PC-3 (cell line): Measurements from ENCODE around the gene MTHFS. TPM values are rescaled to one million over a fixed set of nuclear protein-coding genes. Genes with fewer than 3 reads are reported as not detected.

Experiments used
- ATAC-seq: fragments of 200-7000 bp; cut with Tn5 transposase; 2 replicates; pipeline ENCODE4 v1.9.1; 2020; ENCODE audit warnings: mild to moderate bottlenecking, moderate library complexity
- BruUV-seq: library from RNA; stranded (reverse); fragments of 400-500 nt; replicated peaks from 2 replicates; lab custom pipeline; 2021; lab: Mats Ljungman, UMichigan
- CTCF ChIA-PET: fragments of 300-600 bp; sonication (Branson Sonifier 250); formaldehyde crosslinking; loops from one replicate; lab custom pipeline; 2022; ENCODE audit warnings: antibody characterized with exemption; lab: Charles Lee
- POLR2A ChIA-PET: fragments of 300-600 bp; sonication (Branson Sonifier 250); formaldehyde crosslinking; loops from one replicate; lab custom pipeline; 2022; ENCODE audit warnings: antibody characterized with exemption; ENCODE audit not compliant: unreplicated experiment; lab: Charles Lee
- DNase-seq: peaks from one replicate; pipeline ENCODE4 v3.0.0-alpha.2; 2015
- H2AFZ ChIP-seq: fragments of 300-600 bp; sonication (generic); 2 replicates; pipeline ENCODE4 v1.6.0; 2016; ENCODE audit warnings: antibody characterized with exemption, low read length
- H3F3A ChIP-seq: fragments of 300-600 bp; sonication (generic); one replicate; pipeline ENCODE4 v1.6.0; 2017; ENCODE audit warnings: antibody characterized with exemption, low read length, control low read depth, mild to moderate bottlenecking; ENCODE audit not compliant: unreplicated experiment
- H3K27ac ChIP-seq: fragments of 300-600 bp; sonication (generic); 2 replicates; pipeline ENCODE4 v1.5.1; 2016; ENCODE audit warnings: mild to moderate bottlenecking, low read length
- H3K27me3 ChIP-seq: fragments of 300-600 bp; sonication (generic); 2 replicates; pipeline ENCODE4 v1.6.1; 2016; ENCODE audit warnings: low read length, mixed read lengths
- H3K36me3 ChIP-seq: fragments of 300-600 bp; sonication (generic); 2 replicates; pipeline ENCODE4 v1.6.1; 2016; ENCODE audit warnings: low read depth, mixed run types, low read length, mixed read lengths
- H3K4me1 ChIP-seq: fragments of 300-600 bp; sonication (generic); 2 replicates; pipeline ENCODE4 v1.5.1; 2016; ENCODE audit warnings: low read length; ENCODE audit not compliant: insufficient read depth
- H3K4me2 ChIP-seq: fragments of 300-600 bp; sonication (generic); 2 replicates; pipeline ENCODE4 v1.6.0; 2016; ENCODE audit warnings: low read length
- H3K4me3 ChIP-seq: fragments of 300-600 bp; sonication (generic); 2 replicates; pipeline ENCODE4 v1.5.1; 2016; ENCODE audit warnings: mild to moderate bottlenecking, low read length, mixed read lengths
- H3K79me2 ChIP-seq: fragments of 300-600 bp; sonication (generic); 2 replicates; pipeline ENCODE4 v1.6.1; 2017; ENCODE audit warnings: low read length, mixed read lengths
- H3K9ac ChIP-seq: fragments of 300-600 bp; sonication (generic); 2 replicates; pipeline ENCODE4 v1.6.0; 2016; ENCODE audit warnings: mild to moderate bottlenecking, low read length
- H3K9me2 ChIP-seq: fragments of 300-600 bp; sonication (generic); replicated peaks from 2 replicates; pipeline ENCODE4 v1.6.1; 2016; ENCODE audit warnings: mixed run types, low read length, mixed read lengths
- H3K9me3 ChIP-seq: fragments of 300-600 bp; sonication (generic); 2 replicates; pipeline ENCODE4 v1.6.1; 2016; ENCODE audit warnings: low read length, mixed read lengths
- H4K20me1 ChIP-seq: fragments of 300-600 bp; sonication (generic); 2 replicates; pipeline ENCODE4 v1.6.1; 2016; ENCODE audit warnings: low read length, mixed read lengths
- EZH2 ChIP-seq: fragments of 300-600 bp; sonication (generic); IDR thresholded peaks from one replicate; pipeline ENCODE4 v1.6.1; 2017; ENCODE audit warnings: antibody characterized with exemption, mild to moderate bottlenecking, low read length; ENCODE audit not compliant: unreplicated experiment
- EZH2phosphoT487 ChIP-seq: fragments of 300-600 bp; sonication (generic); IDR thresholded peaks from 2 replicates; pipeline ENCODE4 v1.6.1; 2018; ENCODE audit warnings: mild to moderate bottlenecking, antibody characterized with exemption, low read length, borderline replicate concordance
- intact Hi-C: fragments of 100-400 bp; cut with micrococcal nuclease; formaldehyde crosslinking; loops from 2 replicates; pipeline ENCODE4 v1.9.0; 2023
- total RNA-seq: library from RNA; depleted of rRNA; stranded (reverse); fragments of >200 nt; gene quantifications from 2 replicates; pipeline ENCODE4 v1.2.3, GENCODE V29; 2014
- TF ChIP-seq, protein P1 (sequence below): fragments of 300-600 bp; sonication (generic); conservative IDR thresholded peaks from 2 replicates; pipeline ENCODE4 v1.5.1; 2017; ENCODE audit warnings: antibody characterized with exemption, low read depth, mild to moderate bottlenecking, low read length

Gene MTHFS
- total RNA-seq, 1 experiment from 2014 or later, result 28.8 TPM

DNA sequence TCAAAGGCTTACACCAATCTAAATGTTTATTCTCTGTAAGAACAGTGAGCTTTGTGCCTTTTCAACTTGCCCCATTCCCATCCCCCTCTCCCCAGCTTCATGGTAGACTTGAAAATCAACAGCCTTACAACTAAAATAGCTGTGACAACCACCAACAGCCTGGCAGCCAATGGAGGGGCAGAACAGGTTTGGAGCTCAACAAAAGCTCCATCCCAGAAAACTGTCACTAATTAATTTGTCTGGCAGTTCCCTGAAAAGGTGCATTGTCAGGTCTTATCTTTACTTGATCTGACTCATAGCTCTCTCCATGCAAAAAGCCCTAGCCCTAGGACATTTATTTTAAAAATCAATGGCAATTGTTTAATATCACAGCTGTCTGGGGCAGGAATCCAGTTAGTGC is 22.6 kb downstream of the MTHFS start:
- H3K4me2 ChIP-seq, result peak overlapping the region; percentile 27; the same call in 1 of the 2 replicates
- intact Hi-C loops, result no loop called here
- no TSS peak for BruUV-seq

DNA sequence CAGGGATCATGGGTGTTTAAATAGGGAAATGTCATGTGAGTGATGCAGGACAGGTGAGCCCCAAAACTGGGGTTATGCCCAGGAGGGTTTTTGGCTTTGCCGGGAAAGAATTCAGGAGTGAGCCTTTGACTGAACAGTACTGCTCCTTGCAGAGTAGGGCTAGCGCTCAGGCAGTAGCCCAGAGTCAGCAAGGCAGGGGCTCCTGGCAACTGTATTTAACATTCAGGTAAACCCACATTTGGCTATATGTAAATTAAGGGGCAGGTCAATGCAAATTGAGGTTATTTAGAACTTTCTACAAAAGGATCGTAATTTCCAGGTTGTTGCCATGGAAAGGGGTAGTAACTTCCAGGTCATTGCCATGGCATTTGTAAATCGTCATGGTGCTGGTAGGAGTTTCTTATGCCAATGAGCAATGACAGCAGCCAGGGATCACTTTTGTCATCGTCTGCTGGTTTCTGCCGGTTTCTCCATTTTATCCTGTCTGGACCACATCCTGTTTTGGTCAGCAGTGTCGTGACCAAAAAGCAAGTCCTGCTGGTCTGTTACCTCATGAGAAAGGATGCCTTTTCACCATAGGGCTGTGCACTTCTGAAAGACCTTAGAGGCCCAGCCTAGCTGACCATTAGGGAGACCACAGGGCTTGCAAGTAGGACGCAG is 24.3 kb downstream of the MTHFS start:
- TF ChIP-seq, protein P1, sequence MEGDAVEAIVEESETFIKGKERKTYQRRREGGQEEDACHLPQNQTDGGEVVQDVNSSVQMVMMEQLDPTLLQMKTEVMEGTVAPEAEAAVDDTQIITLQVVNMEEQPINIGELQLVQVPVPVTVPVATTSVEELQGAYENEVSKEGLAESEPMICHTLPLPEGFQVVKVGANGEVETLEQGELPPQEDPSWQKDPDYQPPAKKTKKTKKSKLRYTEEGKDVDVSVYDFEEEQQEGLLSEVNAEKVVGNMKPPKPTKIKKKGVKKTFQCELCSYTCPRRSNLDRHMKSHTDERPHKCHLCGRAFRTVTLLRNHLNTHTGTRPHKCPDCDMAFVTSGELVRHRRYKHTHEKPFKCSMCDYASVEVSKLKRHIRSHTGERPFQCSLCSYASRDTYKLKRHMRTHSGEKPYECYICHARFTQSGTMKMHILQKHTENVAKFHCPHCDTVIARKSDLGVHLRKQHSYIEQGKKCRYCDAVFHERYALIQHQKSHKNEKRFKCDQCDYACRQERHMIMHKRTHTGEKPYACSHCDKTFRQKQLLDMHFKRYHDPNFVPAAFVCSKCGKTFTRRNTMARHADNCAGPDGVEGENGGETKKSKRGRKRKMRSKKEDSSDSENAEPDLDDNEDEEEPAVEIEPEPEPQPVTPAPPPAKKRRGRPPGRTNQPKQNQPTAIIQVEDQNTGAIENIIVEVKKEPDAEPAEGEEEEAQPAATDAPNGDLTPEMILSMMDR, result no peak
- no peak for TF ChIP-seq EZH2phosphoT487
- TF ChIP-seq EZH2, result no peak
- H3K27me3 ChIP-seq, result no peaks in the 10 kb centered on the region
- ChIA-PET POLR2A (no interaction called here), CTCF (interaction anchor here (0.6 kb wide), 1 partner anchor 19 kb away, joined by 4 read pairs; no protein-coding TSS in a partner anchor)
- no peaks in the 10 kb centered on the region for H4K20me1 ChIP-seq
- no peak overlapping the region for H3K4me3 ChIP-seq
- DNase-seq, result no peak
- H3K4me2 ChIP-seq, result no peak overlapping the region
- peaks cover 30% of the 10 kb centered on the region for H3K36me3 ChIP-seq
- ATAC-seq, result no peak
- H3K4me1 ChIP-seq, result peaks cover 19% of the 10 kb centered on the region
- no peaks in the 10 kb centered on the region for H3F3A ChIP-seq
- H2AFZ ChIP-seq, result no peak overlapping the region
- no peak overlapping the region for H3K9ac ChIP-seq
- H3K9me3 ChIP-seq, result 0 out of 2 replicates have a peak, but pooled peaks cover 6% of the 10 kb centered on the region
- intact Hi-C loops, result no loop called here
- BruUV-seq, result no TSS peak
- H3K79me2 ChIP-seq, result peaks cover 7% of the 10 kb centered on the region
- H3K27ac ChIP-seq, result no peak overlapping the region
- H3K9me2 ChIP-seq, result no peaks in the 10 kb centered on the region

More for the DNA sequence above, 22.6 kb downstream of the MTHFS start:
- peaks cover 7% of the 10 kb centered on the region; the same call in 1 of the 2 replicates for H3K79me2 ChIP-seq
- ChIA-PET POLR2A (interaction anchor here (0.6 kb wide), 1 partner anchor 68 kb away, joined by 10 read pairs; no protein-coding TSS in a partner anchor), CTCF (interaction anchor here (0.9 kb wide), 1 partner anchor 21 kb away, joined by 4 read pairs; no protein-coding TSS in a partner anchor)
- H3K36me3 ChIP-seq, result peaks cover 48% of the 10 kb centered on the region
- DNase-seq (peak; percentile 71), ATAC-seq (peak; percentile 90)
- H3K9me3 ChIP-seq, result 0 out of 2 replicates have a peak, but pooled peaks cover 6% of the 10 kb centered on the region
- no peak overlapping the region for H3K9ac ChIP-seq
- H3K27ac ChIP-seq, result peak overlapping the region; percentile 63
- H3K4me1 ChIP-seq, result peaks cover 9% of the 10 kb centered on the region
- no peaks in the 10 kb centered on the region for H3F3A ChIP-seq
- no peak overlapping the region for H3K4me3 ChIP-seq
- no peaks in the 10 kb centered on the region for H3K9me2 ChIP-seq
- H3K27me3 ChIP-seq, result no peaks in the 10 kb centered on the region
- TF ChIP-seq EZH2phosphoT487, result no peak
- TF ChIP-seq EZH2, result no peak
- TF ChIP-seq, protein P1, result no peak
- H2AFZ ChIP-seq, result no peak overlapping the region
- no peaks in the 10 kb centered on the region for H4K20me1 ChIP-seq

DNA sequence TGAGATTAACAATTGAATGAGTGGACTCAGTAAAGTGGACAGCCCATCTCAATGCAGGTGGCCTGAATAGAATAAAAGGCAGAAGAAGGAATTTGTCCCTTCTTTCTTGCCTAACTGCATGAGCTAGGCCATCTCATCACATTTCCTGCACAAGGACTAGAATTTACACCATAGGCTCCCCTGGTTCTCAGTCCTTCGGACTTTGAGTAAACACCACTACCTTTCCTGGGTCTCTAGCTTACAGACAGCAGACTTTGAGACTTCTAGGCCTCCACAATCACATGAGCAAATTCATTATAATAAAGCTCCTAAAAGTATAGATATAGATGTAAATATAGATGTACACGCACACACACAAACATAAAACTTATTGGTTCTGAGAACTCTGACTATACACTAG is 28.3 kb downstream of the MTHFS start:
- no TSS peak for BruUV-seq
- CTCF ChIA-PET, result no interaction called here

More for the DNA sequence above, 28.3 kb downstream of the MTHFS start:
- intact Hi-C loops, result no loop called here
- peaks cover 7% of the 10 kb centered on the region for H3K79me2 ChIP-seq
- H3K36me3 ChIP-seq, result peaks cover 12% of the 10 kb centered on the region; the same call in 1 of the 2 replicates
- no peak overlapping the region for H3K27ac ChIP-seq
- DNase-seq (no peak), ATAC-seq (no peak)
- no peak overlapping the region for H3K9ac ChIP-seq
- no peaks in the 10 kb centered on the region for H3F3A ChIP-seq
- no peak for TF ChIP-seq EZH2
- TF ChIP-seq EZH2phosphoT487, result no peak
- TF ChIP-seq, protein P1, result no peak
- no peaks in the 10 kb centered on the region for H4K20me1 ChIP-seq
- POLR2A ChIA-PET, result interaction anchor here (0.7 kb wide), 1 partner anchor 293 kb away, joined by 4 read pairs; no protein-coding TSS in a partner anchor
- H3K9me2 ChIP-seq, result no peaks in the 10 kb centered on the region
- no peak overlapping the region for H3K4me3 ChIP-seq
- no peaks in the 10 kb centered on the region for H3K9me3 ChIP-seq
- no peaks in the 10 kb centered on the region for H3K27me3 ChIP-seq
- H3K4me1 ChIP-seq, result peaks cover 32% of the 10 kb centered on the region
- no peak overlapping the region for H2AFZ ChIP-seq
- H3K4me2 ChIP-seq, result no peak overlapping the region
